ENCODE results near the gene TTC13.

GRCh38 chr1:230877146-230877923, 101.3 kb downstream of the TTC13 start:
- TF ChIP-seq POLR2A (IDR thresholded peaks at IDR 0.05): no peak
- TF ChIP-seq CTCF (IDR thresholded peaks at IDR 0.05): no peak

Data from adrenal gland (tissue), 5 donors.